Skin epidermis (tissue), 12 donors: ENCODE data around the gene COL24A1.
A peak's percentile ranks its signal among the peaks of the same experiment; 100 is the strongest.

ENCODE experiments used
- H3K27ac ChIP-seq, 21 experiments: fragments of 200-600 bp; sonication (generic) in 11 of 21; one replicate each; pipeline ENCODE4 v1.5.0; 2020; ENCODE audit warnings: mild to moderate bottlenecking in 3 of 21, inconsistent platforms in 2 of 21, moderate library complexity in 2 of 21
- H3K4me3 ChIP-seq, 7 experiments: fragments of 200-600 bp; sonication (generic) in 2 of 7; one replicate each; pipeline ENCODE4 v1.5.0; 2020; ENCODE audit warnings: inconsistent platforms in 2 of 7, mild to moderate bottlenecking in 2 of 7, moderate library complexity in 1 of 7

The COL24A1 gene

DNA sequence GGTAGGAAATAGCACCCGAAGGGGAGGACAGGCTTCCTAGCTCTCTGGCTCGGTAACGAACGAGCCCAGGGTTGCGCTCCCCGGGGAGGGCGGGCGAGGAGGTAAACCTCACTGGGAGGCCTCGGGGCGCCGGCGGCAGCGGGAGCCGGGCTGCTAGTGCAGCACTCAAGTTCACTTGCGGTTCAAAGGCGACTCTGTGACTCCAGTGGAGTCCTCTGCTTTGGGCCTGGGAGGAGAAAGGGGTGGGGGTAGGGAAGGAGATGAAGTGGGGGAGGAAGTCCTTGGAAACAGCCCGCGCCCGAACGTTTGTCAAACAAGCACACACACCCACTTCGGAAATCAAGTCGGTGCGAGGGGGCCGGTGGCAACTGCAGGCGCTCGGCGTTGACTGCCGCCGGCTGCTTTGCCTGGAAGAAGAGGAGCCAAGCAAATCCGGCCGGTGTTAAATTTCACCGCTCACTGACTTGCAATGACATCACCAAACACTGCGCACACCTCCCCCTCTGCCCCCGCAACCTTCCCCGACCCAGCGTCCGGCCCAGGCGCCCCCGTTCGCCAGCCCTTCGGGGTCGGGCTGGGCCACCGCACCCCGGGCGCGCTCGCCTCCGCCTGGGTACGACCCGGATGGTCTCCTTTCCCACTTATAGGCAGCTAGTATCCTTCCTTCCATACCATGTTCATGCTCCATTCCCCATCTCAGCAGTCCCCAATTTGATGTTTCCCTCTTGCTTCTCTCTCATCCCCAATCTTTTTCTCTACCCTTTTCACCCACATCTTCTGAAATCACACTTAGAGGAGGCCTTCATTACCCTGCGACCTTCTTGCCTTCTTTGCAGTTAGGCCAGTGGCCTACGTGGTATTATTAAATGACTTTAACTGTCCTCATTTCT lies at the start of gene COL24A1:
Gene COL24A1, minus strand, starts transcription at position 207 of the 890 bp plus-strand sequence. CDS start 376 bp downstream, outside the sequence.
- H3K4me3 ChIP-seq = peak within 1 kb of the TSS; percentile 8 to 33 (median 25)
- peak within 1 kb of the TSS in 10 of 21 experiments; percentile 4 to 80 (median 48) for H3K27ac ChIP-seq

DNA sequence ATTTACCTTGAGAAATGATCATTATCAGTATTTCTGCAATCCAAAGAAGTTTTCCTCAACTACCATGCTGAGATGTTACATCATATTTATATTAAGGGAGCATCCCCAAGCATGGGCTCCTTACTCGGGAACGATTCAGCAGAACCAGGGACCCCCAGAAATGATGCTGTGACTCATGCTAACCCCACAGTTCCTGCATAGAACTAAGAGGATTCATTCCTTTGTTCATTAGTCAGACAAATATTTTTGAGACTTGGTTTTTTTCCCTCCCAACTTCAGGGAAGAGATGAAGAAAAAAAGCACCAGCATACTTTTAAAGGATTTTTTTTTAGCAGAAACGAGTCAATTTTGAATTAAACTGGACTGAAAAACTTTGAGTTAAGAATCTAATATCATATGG lies 49.2 kb upstream of the COL24A1 start:
- Histone ChIP-seq H3K4me3 (no peak overlapping the region), H3K27ac (no peak overlapping the region)

DNA sequence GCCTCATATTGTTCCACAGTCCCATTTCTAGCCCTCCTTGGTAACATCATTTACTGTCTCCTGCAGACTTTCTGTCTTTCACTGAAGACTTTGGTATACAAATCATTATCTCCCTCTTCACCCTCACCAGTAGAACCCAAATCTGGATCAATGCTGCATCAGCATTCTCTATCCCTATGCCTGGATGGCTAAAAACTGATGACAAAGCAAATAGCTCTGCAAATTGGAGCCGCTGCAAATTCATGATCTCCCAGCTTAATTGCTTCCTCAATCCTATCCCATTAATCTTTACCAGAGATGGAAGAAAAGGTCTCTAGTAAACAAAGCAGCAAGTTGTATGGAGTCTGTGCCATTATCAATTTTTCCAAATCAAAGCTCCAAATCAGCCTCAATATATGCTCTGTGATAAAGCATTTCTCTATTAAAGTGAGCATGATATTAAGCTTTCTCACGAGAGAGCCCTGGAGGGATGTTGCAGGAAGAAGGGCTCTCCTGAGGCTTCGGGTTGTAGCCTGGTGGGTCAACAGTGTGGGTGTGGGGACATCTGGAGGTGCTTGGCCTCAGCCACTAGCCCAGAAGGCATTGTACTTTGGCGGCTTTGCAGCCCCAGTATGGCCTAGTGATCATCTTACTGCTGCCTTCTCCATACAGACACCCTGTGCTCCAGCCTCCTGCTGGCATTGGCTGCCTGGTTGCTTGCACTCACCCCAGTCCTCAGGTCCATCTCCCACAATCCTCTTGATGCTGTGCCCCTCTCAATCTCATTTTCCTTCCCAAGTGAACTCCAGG lies 46.2 kb upstream of the COL24A1 start:
- Histone ChIP-seq H3K27ac (no peak overlapping the region), H3K4me3 (no peak overlapping the region)

DNA sequence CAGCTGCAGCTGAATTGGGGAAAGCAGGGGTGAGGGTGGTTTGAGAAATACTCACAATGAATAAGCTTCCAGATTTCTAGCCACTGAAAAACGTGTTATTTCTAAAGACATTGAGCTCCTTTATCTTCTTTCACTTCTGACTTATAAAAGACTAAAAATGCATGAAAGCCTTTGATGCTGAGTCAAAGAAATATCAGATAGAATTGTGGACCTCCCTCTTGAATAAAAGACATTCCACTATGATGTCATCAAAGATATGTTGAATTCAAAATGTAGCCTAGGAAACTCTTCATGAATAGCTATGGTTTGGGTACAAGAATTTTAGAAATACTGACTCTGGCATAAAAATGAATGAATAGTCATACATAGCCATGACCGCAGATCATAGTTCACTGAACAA lies 44.7 kb upstream of the COL24A1 start:
- Histone ChIP-seq H3K27ac (no peak overlapping the region), H3K4me3 (no peak overlapping the region)

DNA sequence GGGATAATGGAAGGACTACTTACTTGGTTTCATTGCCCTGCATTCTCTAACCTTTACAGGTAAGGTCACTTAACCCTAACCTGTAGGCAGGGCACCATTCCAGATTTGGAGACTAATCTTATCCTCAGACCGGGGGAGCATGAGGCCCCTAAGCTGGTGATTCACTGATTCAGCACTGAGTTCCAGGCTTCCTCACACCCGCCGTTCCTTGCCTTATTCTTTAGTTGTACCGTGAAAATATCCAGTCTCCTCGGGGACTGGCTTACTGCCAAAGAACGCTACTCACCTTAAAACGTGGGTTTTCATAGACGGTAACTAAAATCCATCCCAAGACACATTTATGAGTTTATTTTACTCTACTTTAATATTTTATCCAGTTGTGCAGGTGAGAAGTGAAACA lies 44.3 kb upstream of the COL24A1 start:
- Histone ChIP-seq H3K27ac (no peak overlapping the region), H3K4me3 (no peak overlapping the region)

DNA sequence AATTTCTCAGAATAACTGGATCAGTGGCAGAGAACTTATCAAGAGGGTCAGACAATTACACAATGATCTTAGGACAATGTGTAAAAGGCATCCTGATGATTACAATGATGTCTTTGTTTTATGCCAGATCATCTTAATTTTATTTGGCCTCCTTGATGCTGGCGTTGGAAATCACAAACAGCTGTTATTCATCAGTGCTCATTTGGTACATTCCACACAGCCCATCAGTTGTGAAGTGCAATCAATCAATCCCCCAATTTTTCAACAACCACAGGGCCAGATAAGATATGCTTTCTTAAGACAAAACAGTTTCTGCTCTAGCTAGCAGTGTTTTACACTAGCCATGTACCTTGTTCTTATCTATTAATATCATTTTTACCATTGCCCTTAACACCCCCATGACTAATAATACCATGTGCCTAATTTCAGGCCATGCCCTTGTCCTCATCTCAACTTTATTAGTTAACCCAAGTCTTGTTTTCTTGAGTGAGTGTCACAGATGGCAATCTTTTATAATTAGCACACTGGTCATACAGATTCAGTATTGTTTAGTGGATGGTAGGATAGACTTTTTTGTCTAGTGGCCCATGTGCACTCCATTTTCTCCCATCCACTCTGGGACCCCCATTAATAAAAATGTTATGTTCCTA lies 40.8 kb upstream of the COL24A1 start:
- H3K27ac ChIP-seq = no peak overlapping the region
- no peak overlapping the region for H3K4me3 ChIP-seq

DNA sequence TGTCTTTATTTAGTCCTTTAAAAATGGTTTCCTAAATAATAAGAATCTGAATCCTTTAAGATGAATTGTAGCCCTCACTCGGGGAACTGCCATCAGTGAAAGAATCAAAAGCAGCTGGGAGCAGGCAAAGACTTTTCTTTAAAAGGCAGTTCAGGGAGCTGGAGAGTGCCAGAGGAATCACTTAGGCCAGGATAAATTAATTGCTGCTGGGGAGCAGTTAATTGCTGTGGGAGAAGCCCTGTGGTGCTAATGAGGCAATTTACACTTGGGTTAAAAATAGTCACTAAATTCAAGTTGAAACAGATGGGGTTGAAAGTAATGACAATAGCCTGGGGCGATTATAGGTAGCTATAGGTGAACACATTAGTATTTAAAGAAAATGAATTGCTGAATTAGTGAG lies 38.7 kb upstream of the COL24A1 start:
- no peak overlapping the region for H3K4me3 ChIP-seq
- H3K27ac ChIP-seq = no peak overlapping the region

DNA sequence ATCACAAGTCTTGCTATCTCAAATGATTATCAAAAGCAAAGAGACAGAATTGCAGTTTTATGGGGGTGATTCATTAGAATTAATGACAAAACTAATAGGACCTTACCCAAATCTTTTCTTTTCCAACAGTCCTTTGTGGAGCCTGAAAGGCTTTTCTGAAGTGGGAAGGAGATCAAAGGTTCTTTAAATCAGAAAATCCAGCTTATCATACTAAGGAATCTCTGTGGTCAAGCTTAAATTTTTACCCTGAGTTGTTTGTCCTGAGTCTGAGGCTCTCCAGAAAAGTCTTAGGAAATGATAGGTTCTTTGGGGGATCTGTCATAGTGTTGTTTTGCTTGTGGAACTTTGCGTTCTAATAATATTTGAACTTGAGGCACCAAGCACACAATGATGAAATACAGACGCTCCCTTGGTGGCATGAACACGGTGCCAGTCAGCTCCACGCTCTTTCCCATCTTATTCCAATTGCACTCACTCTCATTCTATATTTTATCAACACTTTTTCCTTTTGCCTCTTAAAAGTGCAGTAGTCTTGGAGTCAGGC lies 38.0 kb upstream of the COL24A1 start:
- no peak overlapping the region for H3K27ac ChIP-seq
- H3K4me3 ChIP-seq = no peak overlapping the region

DNA sequence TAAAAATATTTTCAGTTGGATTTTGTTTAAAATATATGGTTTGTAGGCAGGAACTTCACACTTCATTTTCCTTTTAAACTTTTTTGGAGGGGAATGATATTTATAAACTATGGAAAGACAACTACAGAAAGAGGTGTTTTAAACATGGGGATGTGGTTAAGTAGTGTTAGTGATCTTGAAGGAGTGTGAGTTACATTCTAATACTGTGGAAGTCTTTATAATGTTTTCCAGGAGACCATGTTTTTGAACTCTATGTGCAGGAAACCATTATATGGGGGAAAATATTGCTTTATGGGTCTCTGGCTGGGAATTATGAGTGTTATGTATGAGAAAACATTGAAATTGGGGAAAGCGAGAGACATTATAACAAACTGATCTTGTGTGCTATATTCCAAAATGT lies 35.8 kb upstream of the COL24A1 start:
- Histone ChIP-seq H3K27ac (no peak overlapping the region), H3K4me3 (no peak overlapping the region)

DNA sequence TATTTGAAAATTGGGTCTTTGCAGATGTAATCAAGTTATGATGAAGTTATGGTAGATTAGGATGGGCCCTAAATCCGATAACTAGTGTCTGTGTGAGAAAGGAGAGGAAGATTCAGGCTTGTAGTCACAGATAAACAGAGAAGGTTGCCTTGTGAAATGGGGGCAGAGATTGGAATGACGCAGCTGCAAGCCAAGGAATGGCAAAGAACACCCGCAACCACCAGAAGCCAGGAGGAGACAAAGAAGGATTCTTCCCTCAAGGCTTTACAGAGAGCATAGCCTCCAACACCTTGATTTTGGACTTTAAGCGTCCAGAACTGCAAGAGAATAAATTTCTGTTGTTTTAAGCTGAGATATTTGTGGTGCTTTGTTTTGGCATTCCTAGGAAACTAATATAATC lies 35.4 kb upstream of the COL24A1 start:
- Histone ChIP-seq H3K27ac (no peak overlapping the region), H3K4me3 (no peak overlapping the region)

DNA sequence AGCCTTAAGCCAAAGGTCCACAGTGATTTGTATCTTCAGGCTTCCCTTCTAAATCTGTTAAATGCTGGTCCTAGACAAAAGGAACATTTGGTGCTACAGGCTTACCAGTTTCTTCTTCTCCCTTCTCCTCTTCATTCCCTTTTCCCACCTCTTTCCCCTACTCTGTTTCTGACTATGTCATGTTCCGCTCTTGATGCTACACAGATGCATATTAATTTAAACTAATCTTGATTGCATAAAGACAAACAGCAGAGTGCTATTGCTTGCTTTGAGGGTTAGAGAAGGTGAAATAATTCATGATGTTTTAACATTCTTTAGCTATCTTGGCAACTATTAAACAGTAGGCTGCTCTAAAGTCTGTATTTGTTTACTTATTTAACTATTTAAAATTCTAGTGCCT lies 34.3 kb upstream of the COL24A1 start:
- Histone ChIP-seq H3K4me3 (no peak overlapping the region), H3K27ac (no peak overlapping the region)

DNA sequence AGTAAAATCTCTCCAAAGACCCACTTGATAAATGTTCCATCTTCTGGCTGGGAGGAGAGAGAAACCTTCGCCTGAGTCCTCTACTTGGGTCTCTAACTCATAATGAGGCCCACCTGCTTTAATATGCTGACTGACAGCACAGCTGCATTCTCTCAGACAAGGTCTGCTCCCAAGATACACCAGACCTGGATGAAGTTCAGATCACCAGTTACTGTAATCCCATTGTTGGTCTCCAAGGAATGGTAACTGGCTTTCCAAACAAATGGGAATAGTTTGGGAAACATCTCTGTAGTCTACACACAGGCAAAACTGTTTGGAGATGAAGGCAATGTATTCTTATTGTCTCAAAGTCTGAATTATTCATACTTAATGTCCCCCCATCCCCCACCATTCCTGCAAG lies 27.9 kb upstream of the COL24A1 start:
- no peak overlapping the region for H3K4me3 ChIP-seq
- H3K27ac ChIP-seq = no peak overlapping the region

DNA sequence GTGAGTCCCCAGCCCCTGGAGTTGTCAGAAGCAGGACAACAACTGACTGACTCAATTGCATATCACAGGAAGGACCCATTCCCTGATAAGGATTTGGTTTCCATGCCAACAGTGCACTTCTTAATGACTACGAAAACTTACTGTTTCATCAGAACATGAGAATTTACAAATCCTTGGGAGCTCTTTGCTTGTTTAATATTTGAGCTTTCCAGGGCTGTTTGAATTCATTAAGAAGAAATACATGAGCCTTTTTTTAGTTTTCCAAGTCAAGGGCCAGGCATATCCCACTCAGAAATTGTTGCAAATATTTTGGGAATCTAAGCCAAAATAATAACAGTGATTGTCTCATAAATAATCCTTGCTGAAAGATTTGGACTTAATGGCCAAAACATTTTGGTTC lies 27.2 kb upstream of the COL24A1 start:
- H3K27ac ChIP-seq = no peak overlapping the region
- no peak overlapping the region for H3K4me3 ChIP-seq

DNA sequence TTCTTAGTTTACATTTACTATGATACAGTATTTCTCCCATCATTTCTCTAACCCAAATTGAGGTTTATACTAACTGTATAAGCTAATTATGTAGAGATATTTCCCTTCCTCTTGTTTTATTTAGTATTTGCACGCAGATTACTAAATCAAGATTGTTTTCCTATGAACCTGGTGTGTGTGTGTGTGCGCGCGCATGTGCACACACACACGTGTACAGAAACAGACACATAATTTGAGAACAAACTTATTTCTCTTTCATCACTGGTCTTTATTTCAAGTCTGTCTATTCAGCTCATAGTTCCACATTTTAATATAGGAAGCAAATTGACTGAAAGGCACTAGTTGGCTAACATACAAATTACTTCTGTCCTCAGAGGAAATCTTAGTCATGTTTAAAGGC lies 19.7 kb upstream of the COL24A1 start:
- Histone ChIP-seq H3K27ac (no peak overlapping the region), H3K4me3 (no peak overlapping the region)

DNA sequence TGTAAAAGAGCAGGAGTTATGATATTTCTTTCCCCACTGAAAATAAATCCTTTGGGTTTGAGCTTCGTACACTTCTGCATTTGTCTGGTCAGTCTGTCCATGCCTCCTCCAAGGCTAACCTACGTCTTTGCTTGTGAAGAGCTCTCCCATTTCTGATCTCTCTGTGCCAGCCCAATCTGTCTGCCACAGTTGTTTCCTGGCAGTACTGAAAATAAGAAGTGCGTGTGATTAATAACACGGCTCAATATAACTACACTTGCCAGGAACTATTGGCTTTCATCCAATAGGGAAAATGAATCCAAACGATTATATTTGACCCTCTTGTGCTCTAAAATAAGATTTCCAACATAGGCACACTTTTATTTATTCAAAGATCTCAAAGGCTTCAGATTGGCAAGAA lies 19.2 kb upstream of the COL24A1 start:
- H3K27ac ChIP-seq = no peak overlapping the region
- no peak overlapping the region for H3K4me3 ChIP-seq

DNA sequence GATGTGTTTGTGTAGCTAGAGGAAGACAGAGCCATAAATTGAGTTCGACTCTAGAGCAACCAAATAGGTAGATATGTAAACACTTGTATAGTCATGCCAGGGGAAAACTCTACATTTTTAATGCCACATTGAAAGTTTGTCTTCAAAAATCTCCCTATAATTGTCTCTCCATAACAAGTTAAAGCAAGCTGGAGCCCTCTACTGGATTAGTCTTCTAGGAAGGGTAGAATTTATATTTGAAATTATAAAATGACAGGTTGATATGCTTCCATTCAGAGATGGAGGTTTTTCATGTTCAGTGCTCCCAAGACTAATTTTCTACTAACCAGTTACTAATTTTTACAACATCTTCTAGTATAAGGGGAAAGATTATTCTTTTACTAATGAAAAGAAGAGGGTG lies 13.1 kb upstream of the COL24A1 start:
- H3K27ac ChIP-seq = no peak overlapping the region
- no peak overlapping the region for H3K4me3 ChIP-seq

DNA sequence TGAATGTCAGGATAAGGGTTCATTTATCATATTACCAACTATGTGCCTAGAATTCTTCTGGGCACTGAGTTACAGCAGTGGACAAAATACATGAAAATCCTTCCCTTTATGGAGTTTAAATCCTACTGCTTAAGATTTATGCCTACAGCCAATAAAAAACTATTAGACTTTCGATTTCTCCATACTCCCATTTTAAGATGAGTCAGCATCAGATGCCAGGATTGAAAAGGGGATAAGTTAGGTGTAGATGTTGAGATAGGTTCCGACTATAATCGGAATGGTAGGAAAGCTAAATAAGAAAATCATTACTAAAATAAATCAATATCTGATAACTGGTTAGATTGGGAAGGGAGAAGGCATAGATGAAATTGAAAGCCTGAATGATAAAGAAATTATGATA lies 3.2 kb upstream of the COL24A1 start:
- Histone ChIP-seq H3K4me3 (no peak overlapping the region), H3K27ac (no peak overlapping the region)

DNA sequence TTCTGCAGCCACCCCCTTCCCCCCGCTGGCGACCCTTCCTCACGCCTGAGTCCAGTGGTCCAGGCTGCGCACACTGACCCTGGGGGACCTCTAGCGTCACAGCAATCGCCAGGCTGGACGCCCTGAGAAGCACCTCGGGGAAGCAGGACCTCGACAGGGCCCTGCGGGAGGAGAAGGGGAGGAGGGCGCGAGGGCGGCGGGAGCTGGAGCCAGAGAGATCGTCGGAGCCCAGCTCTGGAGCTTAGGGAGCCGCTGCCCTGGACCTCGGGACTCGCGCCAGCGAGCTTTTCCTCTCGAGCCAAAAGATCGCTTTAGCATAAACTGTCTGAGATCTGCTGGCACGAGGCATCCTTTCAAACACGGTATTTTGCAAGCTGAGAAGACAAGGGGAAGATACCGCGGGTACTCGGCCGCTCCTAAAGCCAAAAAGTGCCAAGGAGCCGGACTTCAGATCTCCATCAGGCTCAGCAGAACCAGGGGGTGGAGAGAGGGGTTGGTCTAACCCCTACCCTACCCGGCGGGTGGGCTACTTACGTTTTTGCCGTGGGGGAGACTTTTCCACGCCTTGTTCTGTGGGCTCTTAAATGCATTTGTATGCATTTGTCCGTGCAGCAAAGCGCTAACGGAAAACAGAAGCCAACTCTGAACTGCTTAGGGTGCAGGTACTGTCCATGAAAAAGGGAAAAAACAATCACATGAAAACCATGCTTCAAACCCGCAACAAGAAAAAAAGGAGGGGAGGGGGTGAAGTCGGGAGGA lies 586 bp downstream of the COL24A1 start:
- Histone ChIP-seq H3K27ac (peak overlapping the region in 10 of 21 experiments; percentile 4 to 80 (median 48)), H3K4me3 (peak overlapping the region; percentile 8 to 33 (median 25))

DNA sequence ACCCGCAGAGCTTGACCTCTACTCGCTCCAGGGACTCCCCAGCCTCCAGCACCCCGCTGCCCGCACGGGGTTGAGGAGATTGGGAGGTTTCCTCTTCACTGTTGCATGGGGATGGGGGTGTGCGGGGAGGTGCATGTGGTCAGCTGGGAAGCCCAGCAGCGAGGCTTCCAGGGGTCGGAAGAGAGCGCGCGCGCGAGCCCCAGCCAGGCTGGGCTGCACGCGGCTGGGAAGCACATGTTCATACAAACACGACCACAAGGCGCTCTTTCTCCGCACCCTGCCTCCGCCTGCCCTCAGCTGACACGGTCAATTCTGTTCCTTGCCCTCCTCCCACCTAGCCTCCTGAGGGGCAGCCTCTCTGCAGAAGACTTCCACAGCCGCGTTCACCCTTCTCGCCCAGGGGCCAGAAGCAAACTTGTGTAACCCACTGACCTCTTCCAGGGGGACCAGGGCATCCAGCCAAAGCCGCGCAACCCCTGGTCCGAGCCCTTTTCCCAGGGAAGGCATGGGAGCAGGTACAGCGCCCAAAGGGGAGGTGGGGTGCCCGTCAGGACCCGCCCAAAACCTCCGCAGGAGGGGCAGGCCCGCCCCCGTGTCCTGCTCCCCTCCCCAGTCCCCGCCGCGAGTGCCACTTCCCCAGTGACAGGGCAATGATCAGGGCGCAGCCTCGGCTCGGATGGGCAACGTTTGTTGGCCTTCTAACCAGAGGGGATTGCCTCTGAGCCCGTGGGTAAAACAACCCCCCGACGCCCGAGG lies 1.3 kb downstream of the COL24A1 start:
- Histone ChIP-seq H3K27ac (peak overlapping the region in 10 of 21 experiments; percentile 13 to 80 (median 52)), H3K4me3 (peak overlapping the region; percentile 8 to 33 (median 25))
